Lower lobe of right lung (tissue), 2 donors: Measurements from ENCODE around the gene RPS28. TPM values are rescaled to one million over a fixed set of nuclear protein-coding genes. Genes with fewer than 3 reads are reported as not detected.
A peak's percentile ranks its signal among the peaks of the same experiment; 100 is the strongest.
"Not testable (repeated sequence)": the region's sequence is repeated elsewhere in the genome, so short reads cannot be mapped to it uniquely, and the experiment has no call there.

ENCODE experiments used
- ATAC-seq, 2 donors: fragments of 200-7000 bp; cut with Tn5 transposase; one replicate each; pipeline ENCODE4 v1.9.1; 2020 to 2022; ENCODE audit warnings: mild to moderate bottlenecking in 2 of 2, moderate library complexity in 2 of 2
- DNase-seq: peaks from one replicate; pipeline ENCODE4 v3.0.0-alpha.2; 2020
- H3K27ac ChIP-seq: fragments of 200-600 bp; one replicate; pipeline ENCODE4 v1.8.0; 2022
- H3K27me3 ChIP-seq: fragments of 200-600 bp; one replicate; pipeline ENCODE4 v1.8.0; 2022; ENCODE audit warnings: low read depth
- H3K36me3 ChIP-seq: fragments of 200-600 bp; one replicate; pipeline ENCODE4 v1.8.0; 2022; ENCODE audit warnings: mild to moderate bottlenecking
- H3K4me1 ChIP-seq: fragments of 200-600 bp; one replicate; pipeline ENCODE4 v1.8.0; 2022
- H3K4me3 ChIP-seq: fragments of 200-600 bp; one replicate; pipeline ENCODE4 v1.8.0; 2022; ENCODE audit warnings: mild to moderate bottlenecking
- H3K9me3 ChIP-seq: fragments of 200-600 bp; one replicate; pipeline ENCODE4 v1.8.0; 2022
- intact Hi-C: fragments of 100-400 bp; cut with DNase I; formaldehyde crosslinking; loops from one replicate; pipeline ENCODE4 v1.11.0; 2022
- total RNA-seq: library from RNA; stranded (reverse); fragmentation: NEBNext Ultra II Directional; extraction: Animal tissue kit (Norgen Biotek cat#: 25700); gene quantifications from one replicate; pipeline ENCODE4 v1.2.1, GENCODE V29; 2021
- TF ChIP-seq, protein P1 (sequence below): fragments of 200-600 bp; IDR thresholded peaks from one replicate; pipeline ENCODE4 v1.8.0; 2022; ENCODE audit warnings: antibody characterized with exemption, mild to moderate bottlenecking
- donor health status: DM: no; HTN: yes; CAD: no; lungs with severe emphysema.

Gene RPS28
- total RNA-seq, 1 donor from 2014 or later = 1,461 TPM

DNA sequence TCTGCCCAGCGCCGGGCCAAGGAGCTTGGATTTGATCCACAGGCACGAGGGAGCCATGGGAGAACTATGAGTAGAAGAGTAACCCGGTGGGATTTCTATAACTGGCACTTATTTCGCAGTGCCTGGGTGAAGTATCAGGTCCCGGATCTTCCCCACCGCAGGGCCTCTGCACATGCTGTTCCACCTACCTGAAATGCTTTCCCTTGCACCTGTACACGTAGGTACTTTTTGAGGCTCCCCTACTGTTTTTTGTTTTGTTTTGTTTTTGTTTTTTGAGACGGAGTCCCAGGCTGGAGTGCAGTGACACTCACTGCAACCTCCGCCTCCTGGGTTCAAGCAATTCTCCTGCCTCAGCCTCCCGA is 22.2 kb downstream of the RPS28 start:
- Histone ChIP-seq H3K9me3 (no peaks in the 10 kb centered on the region), H3K36me3 (no peaks in the 10 kb centered on the region), H3K4me3 (peak overlapping the region; percentile 79), H3K27me3 (peaks cover 4% of the 10 kb centered on the region), H3K27ac (peak overlapping the region; percentile 97), H3K4me1 (peaks cover 44% of the 10 kb centered on the region)
- ATAC-seq (no peak), DNase-seq (no peak)
- TF ChIP-seq, protein P1, sequence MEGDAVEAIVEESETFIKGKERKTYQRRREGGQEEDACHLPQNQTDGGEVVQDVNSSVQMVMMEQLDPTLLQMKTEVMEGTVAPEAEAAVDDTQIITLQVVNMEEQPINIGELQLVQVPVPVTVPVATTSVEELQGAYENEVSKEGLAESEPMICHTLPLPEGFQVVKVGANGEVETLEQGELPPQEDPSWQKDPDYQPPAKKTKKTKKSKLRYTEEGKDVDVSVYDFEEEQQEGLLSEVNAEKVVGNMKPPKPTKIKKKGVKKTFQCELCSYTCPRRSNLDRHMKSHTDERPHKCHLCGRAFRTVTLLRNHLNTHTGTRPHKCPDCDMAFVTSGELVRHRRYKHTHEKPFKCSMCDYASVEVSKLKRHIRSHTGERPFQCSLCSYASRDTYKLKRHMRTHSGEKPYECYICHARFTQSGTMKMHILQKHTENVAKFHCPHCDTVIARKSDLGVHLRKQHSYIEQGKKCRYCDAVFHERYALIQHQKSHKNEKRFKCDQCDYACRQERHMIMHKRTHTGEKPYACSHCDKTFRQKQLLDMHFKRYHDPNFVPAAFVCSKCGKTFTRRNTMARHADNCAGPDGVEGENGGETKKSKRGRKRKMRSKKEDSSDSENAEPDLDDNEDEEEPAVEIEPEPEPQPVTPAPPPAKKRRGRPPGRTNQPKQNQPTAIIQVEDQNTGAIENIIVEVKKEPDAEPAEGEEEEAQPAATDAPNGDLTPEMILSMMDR = no peak
- intact Hi-C loops = no loop called here

DNA sequence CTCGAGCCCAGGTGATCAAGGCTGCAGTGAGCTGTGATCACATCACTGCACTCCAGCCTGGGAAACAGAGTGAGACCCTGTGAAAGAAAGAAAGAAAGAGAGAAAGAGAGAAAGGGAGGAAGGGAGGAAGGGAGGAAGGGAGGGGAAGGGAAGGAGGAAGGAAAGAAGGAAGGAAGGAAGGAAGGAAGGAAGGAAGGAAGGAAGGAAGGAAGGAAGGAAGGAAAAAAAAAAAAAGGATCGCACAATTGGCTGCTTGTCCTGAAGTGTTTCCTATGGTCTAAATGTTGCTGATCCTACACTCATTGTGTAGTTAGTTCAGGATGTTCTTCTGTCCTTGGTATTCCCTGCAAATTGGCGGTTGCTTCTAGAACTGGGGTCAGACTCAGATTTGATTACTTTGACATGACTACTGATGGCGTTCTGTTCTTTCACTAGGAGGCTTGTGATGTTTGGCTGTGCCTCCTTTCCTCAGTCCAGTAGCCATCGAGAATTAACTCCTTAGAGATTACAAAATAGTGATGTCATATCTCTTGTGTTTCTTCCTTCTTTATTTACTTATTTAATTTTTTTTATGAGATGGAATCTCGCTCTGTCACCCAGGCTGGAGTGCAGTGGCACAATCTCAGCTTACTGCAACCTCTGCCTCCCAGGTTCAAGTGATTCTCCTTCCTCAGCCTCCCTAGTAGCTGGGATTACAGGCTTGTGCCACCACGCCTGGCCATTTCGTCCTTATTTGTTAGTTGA is 28.5 kb downstream of the RPS28 start:
- H3K36me3 ChIP-seq, H3K9me3 ChIP-seq, H3K4me3 ChIP-seq, ATAC-seq, H3K27ac ChIP-seq, H3K27me3 ChIP-seq, intact Hi-C loops, DNase-seq: not testable (repeated sequence)
- H3K4me1 ChIP-seq = peaks cover 17% of the 10 kb centered on the region

DNA sequence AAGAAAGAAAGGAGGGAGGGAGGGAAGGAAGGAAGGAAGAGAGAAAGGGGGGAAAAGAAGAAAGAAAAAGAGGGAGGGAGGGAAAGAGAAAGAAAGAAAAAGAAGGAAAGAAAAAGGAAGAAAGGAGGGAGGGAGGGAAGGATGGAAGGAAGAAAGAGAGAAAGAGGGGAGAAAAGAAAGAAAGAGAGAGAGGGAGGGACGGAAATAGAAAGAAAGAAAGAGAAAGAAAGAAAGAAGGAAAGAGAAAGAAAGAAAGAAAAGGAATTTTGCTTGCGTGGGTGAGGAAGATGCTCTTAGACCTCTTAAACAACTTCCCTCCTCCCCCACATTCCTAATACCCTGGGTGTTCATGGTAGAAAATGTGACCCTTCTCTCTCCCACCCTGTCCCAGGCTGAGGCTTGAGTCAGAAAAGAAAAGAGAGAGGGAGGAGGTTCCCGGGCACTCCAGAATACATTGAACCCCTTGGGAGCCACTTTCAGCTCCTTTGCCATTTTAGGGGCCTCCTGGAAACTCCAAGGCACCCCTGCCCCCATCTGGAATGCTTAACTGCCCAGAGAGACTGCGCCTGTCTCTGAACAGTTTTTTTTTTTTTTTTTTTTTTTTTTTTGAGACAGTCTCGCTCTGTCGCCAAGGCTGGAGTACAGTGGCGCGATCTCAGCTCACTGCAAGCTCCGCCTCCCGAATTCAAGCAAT is 31.0 kb downstream of the RPS28 start:
- H3K4me3 ChIP-seq = peak overlapping the region; percentile 18
- intact Hi-C loops = no loop called here
- no peaks in the 10 kb centered on the region for H3K9me3 ChIP-seq
- H3K27ac ChIP-seq = peak overlapping the region; percentile 46
- no peaks in the 10 kb centered on the region for H3K36me3 ChIP-seq
- DNase-seq = no peak
- peak in 1 of 2 donors; percentile 29 for ATAC-seq
- no peaks in the 10 kb centered on the region for H3K27me3 ChIP-seq
- TF ChIP-seq, protein P1 = no peak
- H3K4me1 ChIP-seq = peaks cover 31% of the 10 kb centered on the region

DNA sequence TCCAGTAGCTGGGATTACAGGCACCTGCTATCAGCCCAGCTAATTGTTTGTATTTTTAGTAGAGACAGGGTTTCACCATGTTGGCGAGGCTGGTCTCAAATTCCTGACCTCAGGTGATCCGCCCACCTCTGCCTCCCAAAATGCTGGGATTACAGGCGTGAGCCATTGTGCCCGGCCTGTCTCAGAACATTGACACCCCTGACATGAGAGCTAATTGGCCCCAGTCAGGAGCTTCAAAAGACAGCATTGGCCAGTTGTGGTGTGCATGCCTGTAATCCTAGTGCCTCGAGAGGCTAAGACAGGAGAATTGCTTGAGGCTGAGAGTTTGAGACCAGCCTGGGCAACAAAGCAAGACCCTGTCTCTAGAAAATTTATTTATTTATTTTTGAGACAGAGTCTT is 31.5 kb downstream of the RPS28 start:
- intact Hi-C loops, H3K4me3 ChIP-seq: not testable (repeated sequence)
- H3K27ac ChIP-seq = peak overlapping the region; percentile 46

DNA sequence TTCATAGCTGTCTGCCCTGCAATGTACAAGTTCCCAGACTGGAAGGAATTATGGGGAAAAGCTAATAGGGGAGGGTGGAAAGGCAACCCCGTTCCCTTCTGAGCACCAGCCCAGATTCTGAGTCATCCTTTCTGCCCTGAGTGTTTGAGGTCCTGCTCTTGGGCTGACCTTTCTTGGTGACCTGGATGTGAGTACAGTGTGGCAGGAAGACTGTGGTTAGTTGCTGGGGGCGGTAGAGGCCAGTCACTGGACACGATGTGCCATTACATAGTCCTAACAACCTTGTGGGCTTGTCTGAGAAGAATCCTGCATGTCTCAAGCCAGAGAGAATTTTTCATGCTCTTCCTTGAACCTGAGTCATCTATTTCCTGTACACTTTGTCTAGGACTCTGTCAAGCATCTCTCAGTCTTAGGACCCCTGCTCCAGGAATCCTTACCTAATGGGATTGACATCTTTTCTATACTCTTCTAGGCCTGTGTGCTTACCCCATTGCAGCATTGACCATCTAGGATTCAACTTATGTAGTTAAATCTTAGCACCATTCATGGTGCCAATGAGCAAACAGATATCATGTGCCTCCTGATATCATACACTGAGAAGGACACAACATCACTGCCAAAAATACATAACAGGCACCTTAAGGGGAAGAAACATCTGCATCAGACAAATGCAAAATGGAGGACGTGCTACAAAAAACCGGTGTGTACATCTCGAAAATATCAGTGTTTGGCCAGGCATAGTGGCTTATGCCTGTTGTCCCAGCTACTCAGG is 34.5 kb downstream of the RPS28 start:
- peak overlapping the region; percentile 6 for H3K27ac ChIP-seq
- no peaks in the 10 kb centered on the region for H3K9me3 ChIP-seq
- H3K4me1 ChIP-seq = peaks cover 31% of the 10 kb centered on the region
- no peaks in the 10 kb centered on the region for H3K36me3 ChIP-seq
- DNase-seq (no peak), ATAC-seq (peak; percentile 81 to 84)
- intact Hi-C loops = no loop called here
- TF ChIP-seq, protein P1 = no peak
- no peaks in the 10 kb centered on the region for H3K27me3 ChIP-seq
- no peak overlapping the region for H3K4me3 ChIP-seq

More for the DNA sequence above, 31.5 kb downstream of the RPS28 start:
- H3K4me1 ChIP-seq = peaks cover 31% of the 10 kb centered on the region
- H3K9me3 ChIP-seq, H3K27me3 ChIP-seq, H3K36me3 ChIP-seq, DNase-seq: not testable (repeated sequence)
- peak in 1 of 2 donors; percentile 5 for ATAC-seq

DNA sequence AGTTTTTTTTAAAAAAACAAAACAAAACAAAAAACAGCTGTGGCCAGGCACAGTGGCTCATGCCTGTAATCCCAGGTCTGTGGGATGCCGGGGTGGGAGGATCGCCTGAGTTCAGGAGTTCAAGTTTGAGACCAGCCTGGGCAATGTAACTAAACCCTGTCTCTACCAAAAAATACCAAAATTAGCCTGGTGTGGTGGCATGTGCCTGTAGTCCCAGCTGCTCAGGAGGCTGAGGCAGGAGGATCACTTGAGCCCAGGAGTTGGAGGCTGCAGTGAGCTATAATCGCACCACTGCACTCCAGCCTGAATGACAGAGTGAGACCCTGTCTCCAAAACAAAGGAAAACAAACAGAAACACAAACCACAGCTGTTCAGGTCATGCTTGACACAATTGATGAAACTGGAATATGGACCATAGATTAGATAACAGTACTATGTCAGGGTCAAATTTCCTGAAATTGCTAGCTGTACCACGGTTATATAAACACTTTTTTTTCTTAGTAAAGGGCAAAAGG is 35.8 kb downstream of the RPS28 start:
- Histone ChIP-seq H3K9me3 (no peaks in the 10 kb centered on the region), H3K4me1 (peaks cover 42% of the 10 kb centered on the region), H3K27me3 (no peaks in the 10 kb centered on the region), H3K27ac (no peak overlapping the region), H3K4me3 (no peak overlapping the region), H3K36me3 (no peaks in the 10 kb centered on the region)
- TF ChIP-seq, protein P1 = no peak
- DNase-seq (no peak), ATAC-seq (no peak)
- intact Hi-C loops = no loop called here
